Effector CD8-positive, alpha-beta T cell (primary cell): ENCODE results near the gene STEAP1B.
"Not testable (repeated sequence)": the region's sequence is repeated elsewhere in the genome, so short reads cannot be mapped to it uniquely, and the experiment has no call there.

Source experiments
- DNase-seq: peaks from one replicate; lab custom pipeline; 2025; lab: John Stamatoyannopoulos, UW

Gene STEAP1B

GRCh38 chr7:22496912-22497311, 3.1 kb downstream of the STEAP1B start:
- DNase-seq, result not testable (repeated sequence)

GRCh38 chr7:22496296-22496888, 3.6 kb downstream of the STEAP1B start:
- DNase-seq, result not testable (repeated sequence)

- not testable (repeated sequence) for DNase-seq
Observed at GRCh38 chr7:22493160-22493925, 6.6 kb downstream of the STEAP1B start.

- DNase-seq, result peak; percentile 48
Observed at GRCh38 chr7:22488643-22489462, 11.1 kb downstream of the STEAP1B start.

GRCh38 chr7:22487978-22488642, 11.9 kb downstream of the STEAP1B start:
- DNase-seq, result no peak

GRCh38 chr7:22486597-22486996, 13.4 kb downstream of the STEAP1B start:
- no peak for DNase-seq

- no peak for DNase-seq
Observed at GRCh38 chr7:22485189-22485588, 14.8 kb downstream of the STEAP1B start.

DNA sequence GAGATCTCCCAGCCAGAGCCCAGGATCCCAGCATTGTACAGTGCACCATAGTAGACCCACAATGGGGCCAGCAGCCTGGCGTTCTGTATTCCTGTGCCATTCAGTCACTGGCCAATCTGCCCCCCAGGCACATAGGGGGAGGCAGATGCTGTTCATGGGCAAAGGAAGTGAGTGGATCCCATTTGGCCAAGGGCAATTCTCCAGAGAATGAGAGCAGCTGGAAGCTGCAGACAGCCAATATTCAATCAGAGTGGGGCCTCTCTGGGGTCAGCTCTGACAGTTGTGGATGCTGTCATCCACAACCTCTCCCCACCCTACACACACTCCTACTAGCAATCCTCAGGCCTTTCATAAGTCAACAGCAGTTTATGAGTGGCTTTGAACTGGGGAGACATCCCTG, 17.5 kb downstream of the STEAP1B start:
- DNase-seq, result no peak

- no peak for DNase-seq
Observed at GRCh38 chr7:22481726-22482125, 18.3 kb downstream of the STEAP1B start.

- DNase-seq, result no peak
Observed at GRCh38 chr7:22480523-22481075, 19.4 kb downstream of the STEAP1B start.

- no peak for DNase-seq
Observed at GRCh38 chr7:22477876-22478450, 22.0 kb downstream of the STEAP1B start.

GRCh38 chr7:22477262-22477661, 22.7 kb downstream of the STEAP1B start:
- DNase-seq, result no peak

GRCh38 chr7:22476824-22477223, 23.2 kb downstream of the STEAP1B start:
- DNase-seq, result no peak

GRCh38 chr7:22474645-22475044, 25.3 kb downstream of the STEAP1B start:
- DNase-seq, result no peak

DNA sequence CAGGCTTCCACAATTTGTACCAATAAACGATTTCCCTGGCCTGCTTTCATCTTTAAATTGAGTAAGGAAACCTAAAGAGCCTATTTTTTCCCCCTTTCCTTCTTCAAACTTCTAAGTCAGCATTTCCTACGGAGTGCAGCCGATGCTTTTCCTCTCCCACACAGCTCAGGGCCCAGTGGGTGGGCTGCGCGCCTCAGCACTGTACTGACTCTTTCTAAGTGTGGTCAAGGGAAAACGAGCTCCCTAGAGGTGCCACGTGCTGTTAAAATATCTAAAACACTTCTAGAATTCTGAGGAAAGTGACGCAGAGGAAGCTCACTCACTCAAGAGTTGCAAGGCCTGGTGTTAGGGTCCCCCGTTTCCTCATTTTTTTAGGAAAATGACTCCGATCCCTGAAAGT, 29.0 kb downstream of the STEAP1B start:
- no peak for DNase-seq

DNA sequence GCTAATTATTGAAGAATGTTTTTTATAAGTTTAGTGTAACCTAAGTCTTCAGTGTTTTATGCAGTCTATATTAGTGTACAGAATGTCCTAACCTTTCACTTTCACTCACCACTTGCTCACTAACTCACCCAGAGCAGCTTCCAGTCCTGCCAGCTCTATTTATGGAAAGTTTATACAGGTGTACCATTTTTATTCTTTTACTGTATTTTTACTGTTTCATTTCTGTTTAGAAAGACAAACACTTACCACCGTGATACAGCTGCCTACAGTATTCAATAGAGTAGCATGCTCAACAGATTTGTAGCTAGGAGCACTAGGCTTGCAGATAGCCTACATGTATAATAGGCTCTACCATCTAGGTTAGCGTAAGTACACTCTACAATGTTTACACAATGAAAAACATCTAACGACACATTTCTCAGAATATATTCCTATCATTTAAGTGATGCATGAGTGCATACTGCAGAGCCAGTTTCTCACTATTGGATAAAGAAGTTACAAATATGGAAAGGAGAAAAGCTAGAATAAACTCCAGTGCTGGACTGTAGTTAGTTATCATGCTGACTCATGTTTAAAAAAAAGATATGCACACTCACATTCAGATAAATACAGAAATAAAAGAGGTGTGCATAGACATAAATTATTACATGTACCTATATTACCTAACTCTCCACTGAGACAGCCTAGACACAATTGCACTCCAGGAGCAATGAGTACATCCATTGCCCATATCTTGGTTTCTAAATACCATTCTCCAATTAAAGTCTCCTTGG, 30.4 kb downstream of the STEAP1B start:
- no peak for DNase-seq

GRCh38 chr7:22468609-22469008, 31.4 kb downstream of the STEAP1B start:
- DNase-seq, result no peak

DNA sequence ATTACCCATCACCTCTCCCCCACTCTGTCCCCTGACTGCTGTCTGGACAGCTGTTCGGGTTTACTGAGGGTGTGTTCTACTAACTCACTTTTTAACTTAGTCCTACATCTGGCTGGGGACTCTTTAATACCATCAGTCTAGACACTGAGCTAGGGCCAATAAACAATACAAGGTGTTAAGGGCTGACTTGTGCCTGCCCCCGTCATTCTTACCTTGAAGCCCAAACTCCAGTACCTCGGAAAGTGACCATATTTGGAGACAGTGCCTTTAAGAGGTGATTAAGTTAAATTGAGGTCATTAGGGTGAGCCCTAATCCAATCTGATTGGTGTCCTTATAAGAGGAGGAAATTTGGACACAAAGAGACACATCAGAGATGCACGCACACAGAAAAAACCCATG, 35.7 kb downstream of the STEAP1B start:
- DNase-seq, result no peak

GRCh38 chr7:22460363-22460988, 39.5 kb downstream of the STEAP1B start:
- DNase-seq, result no peak

DNA sequence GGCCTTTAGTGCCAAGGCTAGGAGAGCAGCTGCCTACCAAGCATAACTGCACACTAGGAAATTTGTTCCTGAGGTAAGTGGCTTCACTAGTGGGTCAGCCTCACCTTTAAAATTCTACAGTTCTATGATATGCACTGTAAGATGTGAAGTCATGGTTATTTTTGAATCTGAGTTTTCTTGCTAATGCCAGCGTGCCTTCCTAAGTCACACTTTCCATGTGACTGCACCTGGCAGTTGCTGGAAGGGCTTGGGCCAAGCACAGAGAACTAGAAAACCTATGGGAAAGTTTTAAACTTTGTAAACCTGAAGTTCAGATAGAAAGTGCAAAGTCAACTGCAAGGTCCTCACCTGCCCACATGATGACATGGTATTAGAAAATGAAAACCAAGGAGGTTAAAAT, 42.5 kb downstream of the STEAP1B start:
- DNase-seq, result no peak
